Cerebellar cortex (tissue), 1 donor: ENCODE results near the gene FBXO31.
"Not testable (repeated sequence)": the region's sequence is repeated elsewhere in the genome, so short reads cannot be mapped to it uniquely, and the experiment has no call there.

Experiments used
- DNase-seq: peaks from one replicate; pipeline ENCODE4 v3.0.0-alpha.2; 2015; ENCODE audit warnings: low spot score

FBXO31 gene

DNA sequence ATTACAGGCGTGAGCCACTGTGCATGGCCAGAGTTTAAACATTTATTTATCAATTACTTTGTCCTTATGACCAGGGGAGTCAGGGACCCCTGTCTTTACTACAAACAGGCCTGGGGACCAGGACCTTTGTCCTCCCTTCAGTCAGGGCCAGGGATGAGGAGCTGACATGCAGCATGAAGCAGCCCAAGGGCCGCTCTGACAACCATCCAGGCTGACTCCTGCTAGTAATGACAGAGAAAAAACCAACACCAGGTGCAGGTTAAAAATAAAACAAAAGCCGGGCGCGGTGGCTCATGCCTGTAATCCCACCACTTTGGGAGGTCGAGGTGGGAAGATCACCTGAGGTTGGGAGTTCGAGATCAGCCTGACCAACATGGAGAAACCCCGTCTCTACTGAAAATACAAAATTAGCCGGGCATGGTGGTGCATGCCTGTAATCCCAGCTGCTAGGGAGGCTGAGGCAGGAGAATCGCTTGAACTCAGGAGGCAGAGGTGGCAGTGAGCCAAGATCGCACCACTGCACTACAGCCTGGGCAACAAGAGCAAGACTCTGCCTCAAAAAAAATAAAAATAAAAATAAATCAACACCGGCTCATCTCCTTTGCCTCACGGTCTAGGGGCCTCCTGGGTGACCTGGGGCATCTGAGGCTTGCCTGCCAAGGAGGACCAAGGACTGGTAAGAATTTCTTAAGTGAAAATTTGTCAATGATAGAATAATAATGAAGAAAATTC is 20.6 kb downstream of the FBXO31 start:
- DNase-seq: not testable (repeated sequence)

DNA sequence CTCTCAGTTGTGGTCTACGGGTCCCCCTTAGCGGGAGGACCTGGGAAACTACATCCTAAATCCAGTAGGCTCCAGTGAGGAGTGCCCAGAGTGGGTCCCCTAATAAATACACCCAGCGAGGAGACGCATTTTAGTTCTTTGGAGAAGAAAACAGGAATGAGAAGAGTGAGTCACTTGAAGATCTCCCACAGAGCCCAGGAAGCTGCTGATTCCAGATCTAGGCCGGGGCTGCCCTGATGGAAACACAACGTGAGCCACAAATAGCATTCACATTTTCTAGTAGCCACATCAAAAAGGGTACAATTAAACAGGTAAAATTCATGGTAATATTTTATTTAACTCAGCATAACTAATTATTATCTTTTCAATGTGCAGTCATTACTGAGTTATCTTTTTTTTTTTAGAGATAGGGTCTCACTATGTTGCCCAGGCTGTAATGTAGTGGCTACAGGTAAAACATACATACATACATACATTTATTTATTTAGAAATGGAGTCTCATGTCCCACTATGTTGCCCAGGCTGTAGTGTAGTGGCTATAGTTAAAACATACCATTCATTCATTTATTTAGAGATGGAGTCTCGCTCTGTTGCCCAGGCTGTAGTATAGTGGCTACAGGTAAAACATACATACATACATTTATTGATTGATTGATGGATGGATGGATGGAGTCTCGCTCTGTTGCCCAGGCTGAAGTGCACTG is 21.5 kb downstream of the FBXO31 start:
- DNase-seq: no peak

DNA sequence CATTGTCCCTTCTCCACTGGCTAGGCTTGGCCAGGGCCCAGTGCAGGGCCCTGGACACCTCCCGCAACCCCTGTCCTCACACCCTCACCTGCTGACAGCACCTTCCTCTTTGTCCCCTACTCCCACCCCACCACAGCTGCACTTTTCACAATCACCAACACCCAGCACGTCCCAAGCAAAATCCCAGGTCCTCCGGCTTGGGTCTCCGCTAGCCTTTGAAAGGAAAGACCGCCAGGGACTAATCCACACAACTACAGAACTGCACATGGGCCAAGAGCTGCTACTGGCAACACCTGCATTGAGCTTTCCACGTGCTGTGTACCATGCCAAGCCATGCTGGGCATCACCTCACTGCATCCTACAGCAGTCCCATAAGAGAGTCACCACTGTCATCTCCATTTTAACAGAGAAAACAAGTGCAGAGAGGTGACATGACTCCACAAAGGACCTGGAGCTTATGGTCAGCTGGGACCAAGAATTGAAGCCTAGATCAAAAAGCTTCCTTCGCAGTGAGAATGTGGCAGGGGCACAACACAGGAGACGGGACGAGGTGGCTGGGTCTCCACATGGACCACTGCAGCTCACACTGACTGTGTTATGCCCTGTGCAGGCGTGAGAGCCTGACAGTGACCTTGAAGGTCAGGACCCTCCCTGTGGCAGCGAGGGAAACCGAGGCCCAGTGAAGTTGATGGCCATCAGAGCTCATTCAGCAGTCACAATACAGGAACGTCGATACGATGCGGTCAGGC is 22.5 kb downstream of the FBXO31 start:
- DNase-seq: no peak

DNA sequence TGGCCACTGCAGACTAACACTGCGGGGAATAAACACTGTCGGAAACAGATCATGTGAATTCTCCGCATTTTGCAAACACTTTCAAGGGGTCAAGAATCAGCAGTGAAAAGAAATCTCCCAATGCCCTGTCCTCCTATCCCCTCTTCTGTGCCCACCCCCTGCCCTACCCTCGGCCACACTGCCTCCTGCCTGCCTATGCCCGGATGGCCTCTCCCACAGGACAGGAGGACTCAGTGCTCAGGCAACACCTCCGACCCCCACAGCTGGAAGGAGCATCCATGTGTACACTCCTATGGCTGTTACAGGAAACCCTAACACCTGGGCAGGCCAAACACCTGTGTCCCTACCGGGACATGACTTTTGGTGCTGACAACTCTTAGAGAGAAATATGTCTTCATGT is 24.5 kb downstream of the FBXO31 start:
- no peak for DNase-seq

DNA sequence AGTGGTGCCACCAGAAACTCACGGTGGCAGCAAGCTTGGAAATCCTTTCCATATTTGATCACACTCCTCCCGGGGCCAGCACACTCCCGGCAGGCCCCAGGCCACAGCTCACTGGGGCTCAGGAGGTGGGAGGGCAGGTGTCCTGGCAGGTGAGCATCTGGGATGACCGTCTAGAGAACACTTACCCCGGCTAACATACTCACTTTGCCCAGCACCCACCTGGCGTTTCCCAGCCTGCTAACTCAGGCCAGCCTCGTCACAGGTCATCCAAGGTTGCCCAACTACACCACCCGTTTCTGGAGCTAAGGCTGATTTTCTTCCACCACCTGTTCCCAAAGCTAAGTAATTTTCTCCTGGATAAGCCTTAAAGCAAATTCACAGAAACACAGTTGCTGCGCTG is 24.9 kb downstream of the FBXO31 start:
- peak; percentile 57 for DNase-seq

DNA sequence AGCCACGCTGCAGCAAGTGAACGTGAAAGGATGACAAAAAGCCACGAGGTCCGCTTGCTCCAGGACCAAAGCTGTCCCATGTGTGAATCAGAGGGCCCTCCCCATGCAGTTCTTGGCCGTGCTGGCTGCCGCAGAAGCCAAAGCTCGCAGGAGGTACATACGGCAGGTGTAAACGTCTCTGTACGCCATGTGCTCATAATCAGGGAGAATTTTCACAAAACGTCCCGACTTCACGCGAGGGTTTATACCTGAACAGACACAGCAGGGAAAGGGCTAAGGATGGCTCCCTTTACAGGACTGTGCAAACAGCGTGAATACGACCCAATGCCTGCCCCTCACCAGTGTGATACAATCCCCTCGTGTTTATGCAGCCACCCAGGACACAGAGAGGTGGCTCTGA is 25.3 kb downstream of the FBXO31 start:
- peak; percentile 96 for DNase-seq

DNA sequence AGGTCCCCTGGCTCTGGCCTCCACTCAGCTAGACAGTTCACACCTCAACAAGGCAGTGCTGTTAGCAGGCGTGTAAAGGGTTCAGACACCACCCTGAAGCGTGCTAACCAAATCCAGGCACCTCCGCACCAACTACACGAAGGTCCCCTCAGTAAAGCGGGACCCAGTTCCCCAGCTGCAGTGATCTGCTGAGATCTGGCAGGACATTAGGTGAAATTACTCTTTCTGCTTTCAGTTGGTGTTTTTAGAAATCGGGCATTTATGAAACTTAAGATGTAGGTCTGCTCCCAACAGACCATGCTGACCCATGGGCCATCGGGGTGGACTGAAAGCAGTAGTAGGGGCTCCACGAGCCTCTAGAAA is 27.1 kb downstream of the FBXO31 start:
- no peak for DNase-seq

DNA sequence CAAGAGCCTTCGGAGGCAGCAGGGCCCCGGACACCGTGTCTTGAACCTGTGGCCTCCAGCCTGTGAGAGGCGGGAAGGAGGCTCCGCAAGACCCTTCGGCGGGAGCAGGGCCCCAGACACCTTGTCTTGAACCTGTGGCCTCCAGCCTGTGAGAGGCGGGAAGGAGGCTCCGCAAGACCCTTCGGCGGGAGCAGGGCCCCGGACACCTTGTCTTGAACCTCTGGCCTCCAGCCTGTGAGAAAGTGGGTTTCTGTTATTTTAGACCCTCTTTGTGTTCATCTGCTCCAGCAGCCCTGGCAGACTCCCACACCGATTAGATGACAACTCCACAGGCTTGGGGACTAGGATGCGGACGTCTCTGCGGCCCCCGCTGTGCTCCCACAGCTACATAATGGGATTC is 30.0 kb downstream of the FBXO31 start:
- no peak for DNase-seq

DNA sequence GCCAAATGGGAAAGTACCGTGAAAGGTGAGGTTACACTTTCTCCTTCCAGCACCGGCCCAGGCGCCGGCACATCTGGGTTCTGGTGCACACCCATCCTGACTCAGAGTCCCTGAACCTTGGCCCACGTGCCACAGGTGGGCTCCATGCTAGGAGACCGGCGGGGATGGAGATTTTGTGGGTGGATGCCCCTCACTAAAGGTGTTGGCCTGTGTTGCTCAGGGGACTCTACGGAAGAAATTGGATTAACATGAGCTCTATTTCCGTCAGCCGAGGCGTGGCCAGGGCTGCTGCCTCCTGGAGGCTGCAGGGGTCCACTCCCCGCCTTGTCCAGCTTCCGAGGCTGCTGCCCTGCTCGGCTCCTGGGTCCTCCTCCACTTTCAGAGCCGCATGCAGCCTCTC is 30.8 kb downstream of the FBXO31 start:
- DNase-seq: no peak

DNA sequence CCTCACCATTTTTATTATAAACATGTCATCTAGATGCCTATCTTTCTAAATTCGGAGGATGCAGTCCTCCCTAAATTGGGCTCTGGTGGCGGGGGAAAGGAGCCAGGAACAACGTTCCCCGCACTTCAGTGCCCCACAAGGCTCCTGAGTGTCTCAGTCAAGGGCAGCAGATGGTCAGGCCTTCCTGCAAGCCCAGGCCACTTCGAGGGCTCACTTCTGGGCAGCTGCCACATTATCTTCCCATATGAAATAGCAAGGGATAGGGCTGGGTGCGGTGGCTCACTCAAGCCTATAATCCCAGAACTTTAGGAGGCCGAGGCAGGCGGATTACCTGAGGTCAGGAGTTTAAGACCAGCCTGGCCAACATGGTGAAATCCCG is 32.3 kb downstream of the FBXO31 start:
- DNase-seq: peak; percentile 82

DNA sequence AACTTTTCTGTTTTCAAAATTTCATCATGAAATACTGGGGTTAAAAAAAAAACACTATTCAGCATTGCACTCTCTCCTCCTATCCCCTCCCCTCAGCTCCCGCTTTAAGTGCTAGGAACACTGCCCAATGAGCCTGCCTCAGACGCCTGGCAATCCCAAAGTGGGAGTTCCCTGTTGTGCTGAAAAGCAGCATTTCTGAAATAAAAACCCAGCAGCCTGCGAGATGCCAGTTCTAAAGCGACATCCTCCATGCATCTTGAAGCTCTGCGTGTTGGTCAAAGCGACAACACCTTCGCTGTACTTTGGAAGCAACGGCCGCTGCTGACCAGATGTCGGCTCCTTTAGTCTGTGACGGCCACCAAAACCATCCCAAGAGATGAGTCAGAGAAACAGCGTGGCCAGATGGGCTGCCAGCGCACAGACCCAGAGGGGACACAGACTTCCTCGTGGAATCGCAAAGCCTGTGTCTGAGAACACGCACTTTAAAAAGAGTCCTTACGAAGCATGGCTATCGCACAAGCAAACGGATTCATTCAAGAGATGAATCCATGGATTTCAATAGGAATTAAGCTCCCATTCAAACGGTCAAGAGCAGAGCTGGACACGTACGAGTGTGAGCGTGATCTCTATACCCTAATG is 32.8 kb downstream of the FBXO31 start:
- DNase-seq: peak; percentile 77

DNA sequence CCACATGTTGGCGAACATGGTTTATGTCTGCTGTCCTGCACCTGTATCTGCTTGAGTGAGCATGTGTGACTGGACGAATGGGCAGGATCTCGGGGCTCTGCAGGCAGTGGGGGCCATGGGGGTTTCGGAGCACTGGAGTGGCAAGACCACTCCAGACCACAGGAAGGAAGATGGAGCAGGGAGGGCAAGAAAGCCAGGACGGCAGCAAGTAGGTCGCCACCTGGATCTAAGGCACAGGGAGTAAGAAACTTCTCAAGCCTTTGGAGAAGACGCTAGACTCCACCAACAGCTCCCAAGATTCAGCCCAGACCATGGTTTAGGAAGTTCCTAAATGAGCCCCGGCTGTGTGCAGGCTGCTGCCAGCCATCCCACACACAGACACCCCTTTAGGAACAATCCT is 33.5 kb downstream of the FBXO31 start:
- no peak for DNase-seq

DNA sequence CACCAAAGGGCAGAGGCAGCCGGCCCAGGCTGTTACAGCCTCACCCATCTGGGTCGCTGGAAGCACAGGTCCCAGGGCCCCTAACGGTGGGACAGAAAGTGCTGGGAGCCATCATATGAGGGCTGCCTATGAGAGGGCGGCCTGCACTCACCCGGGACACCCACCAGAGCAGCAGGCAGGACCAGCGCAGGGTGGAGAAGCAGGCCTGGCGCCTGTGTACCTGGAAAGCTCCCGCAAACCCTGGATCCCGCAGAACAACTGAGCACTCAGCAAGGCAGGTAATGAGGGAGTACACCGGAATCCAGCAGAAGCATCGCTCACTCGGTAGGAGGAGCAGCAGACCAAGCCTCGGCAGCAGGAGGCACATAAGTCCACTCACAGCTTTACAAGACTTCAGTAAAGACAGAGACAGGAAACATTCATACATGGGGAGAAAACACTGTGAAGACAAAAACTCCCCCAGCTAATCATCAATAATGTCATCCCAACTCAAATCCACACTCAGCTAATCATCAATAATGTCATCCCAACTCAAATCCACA is 34.9 kb downstream of the FBXO31 start:
- peak; percentile 52 for DNase-seq

DNA sequence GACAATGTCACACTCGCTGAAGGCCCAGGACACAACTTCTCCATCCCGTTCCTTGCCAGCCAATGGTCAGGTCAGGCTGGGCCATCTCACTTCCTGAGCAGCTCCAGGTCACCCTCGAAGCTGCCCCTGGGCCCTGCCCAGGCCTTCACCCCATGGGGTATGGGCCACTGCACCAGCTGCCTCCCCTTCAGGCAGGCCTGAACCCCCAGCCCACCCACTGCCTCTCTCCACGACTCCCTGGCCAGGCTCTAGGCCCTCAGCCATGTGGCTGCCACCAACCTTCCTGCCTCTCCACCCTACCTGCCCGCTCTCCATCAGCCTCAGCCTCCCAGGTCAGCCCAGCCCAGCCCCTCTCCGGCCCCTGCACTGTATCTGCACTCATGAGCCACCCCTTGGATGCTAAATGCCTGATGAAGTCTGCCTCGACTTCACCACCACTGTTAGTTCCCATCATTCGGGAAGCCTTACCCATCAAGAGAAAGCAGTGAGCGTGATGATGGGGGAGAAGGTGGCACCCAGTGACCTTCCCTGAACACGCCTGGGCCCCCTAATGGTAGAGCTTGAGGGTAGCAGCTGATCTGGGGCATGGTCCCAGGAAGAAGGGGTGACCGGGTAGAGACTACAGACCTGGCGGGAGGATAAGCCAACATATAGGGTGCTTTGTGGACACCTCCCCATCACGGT is 35.5 kb downstream of the FBXO31 start:
- no peak for DNase-seq

DNA sequence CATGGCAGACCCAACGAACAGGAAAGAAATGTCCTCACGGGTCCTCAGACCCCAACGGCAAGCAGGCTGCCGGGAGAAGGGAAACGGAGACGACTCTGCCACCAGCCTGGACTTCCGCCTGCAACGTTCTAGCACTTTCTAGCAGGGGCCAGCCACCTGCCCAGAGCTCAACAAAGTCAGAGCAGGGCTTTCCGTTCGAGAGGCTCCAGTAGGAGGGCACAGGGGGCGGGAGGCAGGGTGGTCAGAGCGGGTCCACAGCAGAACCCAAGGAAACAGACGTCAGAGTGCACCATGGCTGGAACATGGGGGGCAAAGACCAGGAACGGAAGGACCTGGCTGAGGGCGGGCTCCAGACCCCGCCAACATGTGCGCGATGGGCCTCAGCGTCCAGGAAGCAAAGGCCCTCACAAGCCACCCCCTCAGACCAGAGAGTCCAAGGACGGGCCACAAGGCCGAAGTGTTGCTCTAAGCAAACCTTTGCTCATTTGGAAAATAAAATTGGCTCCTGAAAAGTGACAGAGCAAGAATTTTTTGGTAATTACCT is 37.0 kb downstream of the FBXO31 start:
- DNase-seq: no peak

DNA sequence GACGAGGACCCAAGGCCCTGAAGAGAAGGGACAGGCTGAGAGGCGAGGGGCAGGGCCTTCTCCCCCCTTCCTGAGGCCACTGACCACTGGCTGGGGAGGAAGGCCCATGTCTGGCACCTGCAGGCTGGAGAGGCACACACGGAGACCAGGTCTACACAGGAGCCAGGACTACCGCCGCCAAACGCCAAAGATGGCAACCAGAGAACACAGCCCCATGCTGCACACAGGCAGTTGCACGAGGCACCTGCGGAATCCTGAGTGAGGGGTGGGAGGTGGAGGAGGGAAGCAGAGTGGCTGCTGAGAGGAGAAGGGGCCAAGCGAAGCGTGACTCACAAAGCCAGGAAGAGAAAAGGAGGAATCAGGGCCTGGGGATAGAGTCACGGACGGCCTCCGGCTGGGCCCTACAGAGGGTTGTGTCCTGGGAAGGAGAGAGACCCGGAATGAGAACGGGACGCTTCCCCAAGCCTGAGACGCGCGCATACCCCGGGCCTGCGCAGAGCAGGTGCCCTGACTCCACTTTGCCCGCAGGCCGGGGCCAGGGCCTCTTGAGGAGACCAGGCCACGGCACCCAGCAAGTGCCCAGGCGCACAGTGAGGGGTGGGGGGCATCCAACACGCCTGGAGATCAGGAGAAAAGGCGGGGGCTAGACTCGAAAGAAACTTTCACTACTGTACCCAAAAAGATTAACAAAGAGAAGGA is 37.7 kb downstream of the FBXO31 start:
- DNase-seq: no peak

DNA sequence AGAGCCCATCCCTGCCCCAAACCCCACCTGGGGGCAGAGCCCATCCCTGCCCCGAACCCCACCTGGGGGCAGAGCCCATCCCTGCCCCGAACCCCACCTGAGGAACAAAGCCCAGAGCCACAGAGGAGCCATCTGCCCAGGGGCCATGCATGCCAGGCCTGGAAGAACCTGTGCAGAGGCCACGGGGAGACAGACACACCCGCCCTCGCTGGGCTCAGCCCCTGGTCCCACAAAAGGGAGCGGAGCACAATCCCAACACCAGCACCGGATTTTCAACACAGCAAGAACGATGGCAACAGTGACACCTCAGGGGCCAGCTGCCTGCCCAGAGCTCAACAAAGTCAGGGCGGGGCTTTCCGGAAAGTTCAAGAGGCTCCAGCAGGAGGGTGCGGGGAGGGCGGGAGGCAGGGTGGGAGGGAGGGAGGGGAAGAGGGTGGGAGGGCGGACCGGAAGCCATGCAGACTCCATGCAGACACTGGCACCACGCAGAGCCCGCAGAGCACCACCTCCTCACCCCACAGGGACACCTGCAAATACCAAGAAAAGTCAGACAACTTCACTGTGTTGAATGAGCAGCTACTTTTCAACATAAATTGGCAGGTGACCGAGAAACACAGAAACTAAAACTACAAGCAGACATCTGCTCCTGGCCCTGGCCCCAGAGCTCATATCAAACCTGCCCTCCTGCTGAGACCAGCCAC is 38.5 kb downstream of the FBXO31 start:
- peak; percentile 64 for DNase-seq

DNA sequence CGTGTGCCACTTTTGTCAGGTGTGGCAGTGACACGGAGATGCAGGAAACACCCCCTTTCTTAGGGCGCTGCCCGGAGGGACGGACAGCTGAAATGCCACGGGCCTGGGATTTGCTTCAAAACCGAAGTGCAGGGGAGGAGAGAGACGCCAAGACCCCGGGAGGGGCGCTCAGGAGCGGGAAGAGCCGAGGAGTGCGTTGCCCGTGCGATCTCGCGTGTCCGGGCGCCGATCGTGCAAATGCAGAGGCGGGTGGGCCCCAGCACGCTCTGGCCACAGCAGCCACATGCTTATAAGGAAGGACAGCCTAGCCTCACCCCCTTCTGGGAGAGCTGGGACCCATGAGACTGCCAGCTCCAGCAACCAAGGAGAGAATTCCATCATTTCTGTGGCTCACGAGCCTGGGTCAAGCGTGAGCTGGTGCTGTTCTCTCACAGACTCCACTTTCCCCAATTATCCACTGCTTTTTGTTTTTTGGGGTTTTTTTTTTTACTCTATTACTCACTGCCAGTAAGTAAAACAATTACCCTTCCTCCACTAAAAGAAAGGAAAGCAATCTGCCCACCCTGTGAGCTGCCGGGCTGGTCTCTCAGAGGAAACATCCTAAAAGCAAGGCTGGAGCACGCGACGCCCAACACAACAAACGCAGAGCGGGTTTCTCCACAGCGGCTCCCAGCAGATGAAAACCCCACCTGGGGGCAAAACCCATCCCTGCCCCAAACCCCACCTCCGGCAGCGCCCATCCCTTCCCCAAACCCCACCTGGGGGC is 39.2 kb downstream of the FBXO31 start:
- DNase-seq: peak; percentile 34

DNA sequence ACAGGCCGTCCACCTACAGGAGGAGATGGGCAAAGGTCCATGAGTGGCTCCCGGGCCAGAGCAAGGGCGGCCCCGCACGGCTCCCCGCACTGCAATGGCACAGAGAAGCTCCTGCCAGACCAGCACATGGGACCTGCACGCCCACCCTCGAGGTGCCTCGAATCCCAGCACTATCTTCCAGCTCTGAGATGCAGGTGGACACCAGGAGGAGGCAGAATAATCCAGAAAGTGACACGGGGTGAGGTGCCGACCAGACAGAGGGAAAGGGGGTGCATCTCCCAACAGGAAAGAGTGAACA is 39.9 kb downstream of the FBXO31 start:
- no peak for DNase-seq
